HepG2 (cell line): ENCODE data around the gene SNAP29. TPM values are rescaled to one million over a fixed set of nuclear protein-coding genes. Genes with fewer than 3 reads are reported as not detected.

Source experiments
- GPN1 ChIP-seq: sonication (generic); formaldehyde crosslinking; IDR thresholded peaks from 2 replicates; pipeline ENCODE4 v1.5.1; 2020; ENCODE audit warnings: missing genetic modification reagents, borderline replicate concordance
- HOXD1 ChIP-seq: sonication (generic); formaldehyde crosslinking; IDR thresholded peaks from 2 replicates; pipeline ENCODE4 v1.5.0; 2020; ENCODE audit warnings: missing genetic modification reagents
- IKZF4 ChIP-seq: sonication (generic); formaldehyde crosslinking; IDR thresholded peaks from 2 replicates; pipeline ENCODE4 v1.5.1; 2020; ENCODE audit warnings: borderline replicate concordance, mild to moderate bottlenecking, low read depth, missing genetic modification reagents; ENCODE audit errors: not compliant biosample characterization
- ISL2 ChIP-seq: sonication (generic); formaldehyde crosslinking; IDR thresholded peaks from 2 replicates; pipeline ENCODE4 v1.5.0; 2020; ENCODE audit warnings: missing genetic modification reagents
- MXD4 ChIP-seq: IDR thresholded peaks from 2 replicates; pipeline ENCODE4 v1.6.1; 2016; ENCODE audit warnings: mild to moderate bottlenecking, missing biosample characterization, missing genetic modification reagents
- NR2F1 ChIP-seq, 2 experiments: fragments of 450-650 bp in 1 of 2; formaldehyde crosslinking in 1 of 2; IDR thresholded peaks; 2 replicates each; pipeline versions ENCODE4 v1.5.0 to v1.6.1; 2016 to 2020; ENCODE audit warnings: mild to moderate bottlenecking in 1 of 2, missing compliant biosample characterization in 1 of 2, missing genetic modification reagents in 1 of 2, moderate library complexity in 1 of 2
- PAWR ChIP-seq: sonication (generic); formaldehyde crosslinking; IDR thresholded peaks from 2 replicates; pipeline ENCODE4 v1.4.0; 2020; ENCODE audit warnings: missing genetic modification reagents, mild to moderate bottlenecking, borderline replicate concordance
- TBL1XR1 ChIP-seq: fragments of 150-350 bp; IDR thresholded peaks from 2 replicates; pipeline ENCODE4 v1.6.1; 2014; ENCODE audit warnings: borderline replicate concordance, low read length; ENCODE audit not compliant: partially characterized antibody
- ZNF143 ChIP-seq: sonication (generic); formaldehyde crosslinking; IDR thresholded peaks from 2 replicates; pipeline ENCODE4 v1.4.0; 2020; ENCODE audit warnings: missing genetic modification reagents
- ZNF326 ChIP-seq: sonication (generic); formaldehyde crosslinking; IDR thresholded peaks from 2 replicates; pipeline ENCODE4 v1.4.0; 2020; ENCODE audit warnings: missing genetic modification reagents, borderline replicate concordance
- ZNF496 ChIP-seq: sonication (generic); formaldehyde crosslinking; IDR thresholded peaks from 2 replicates; pipeline ENCODE4 v1.8.1; 2023; ENCODE audit warnings: mild to moderate bottlenecking, moderate library complexity, missing genetic modification reagents; ENCODE audit not compliant: insufficient replicate concordance
- ZNF563 ChIP-seq: sonication (generic); formaldehyde crosslinking; IDR thresholded peaks from 2 replicates; pipeline ENCODE4 v1.8.0; 2022; ENCODE audit warnings: mild to moderate bottlenecking, moderate library complexity, missing genetic modification reagents
- ZSCAN29 ChIP-seq: sonication (generic); formaldehyde crosslinking; conservative IDR thresholded peaks from 2 replicates; pipeline ENCODE4 v1.4.0; 2020; ENCODE audit warnings: mild to moderate bottlenecking, missing genetic modification reagents
- polyA plus RNA-seq, 8 experiments: library from polyadenylated mRNA; depleted of rRNA in 3 of 8; stranded (reverse) in 7 of 8; unstranded in 1 of 8; fragments of >200 nt; fragmentation: Illumina TruSeq in 4 of 8; extraction: Trizol in 4 of 8; gene quantifications; 2 replicates each; pipeline versions ENCODE4 v1.2.1 to v1.2.3, GENCODE V29; 2011 to 2016; ENCODE audit warnings: low read depth in 4 of 8, missing spikeins in 1 of 8, mixed read lengths in 1 of 8; ENCODE audit not compliant: insufficient read depth in 1 of 8
- total RNA-seq, 5 experiments: library from RNA; depleted of rRNA; stranded (reverse); fragments of >200 nt; fragmentation: Illumina TruSeq; extraction: Trizol; gene quantifications; 2 replicates each; pipeline ENCODE4 v1.2.3, GENCODE V29; 2016; ENCODE audit warnings: low read depth in 1 of 5
- TF ChIP-seq, protein P1 (sequence below): sonication (generic); formaldehyde crosslinking; IDR thresholded peaks from 2 replicates; pipeline ENCODE4 v1.5.1; 2020; ENCODE audit warnings: mild to moderate bottlenecking, missing genetic modification reagents
- TF ChIP-seq, protein P2 (sequence below): sonication (generic); formaldehyde crosslinking; IDR thresholded peaks from 2 replicates; pipeline ENCODE4 v1.4.0; 2020; ENCODE audit warnings: missing genetic modification reagents
- TF ChIP-seq, protein P3 (sequence below): sonication (generic); formaldehyde crosslinking; IDR thresholded peaks from 2 replicates; pipeline ENCODE4 v1.5.1; 2020; ENCODE audit warnings: missing genetic modification reagents, mild to moderate bottlenecking, borderline replicate concordance

The SNAP29 gene
- total and polyA plus RNA-seq, 2 of the 13 experiments (the other 11 are each of a cell fraction or from before 2014, with no cell fraction given) = 12.3 to 30.7 TPM

DNA sequence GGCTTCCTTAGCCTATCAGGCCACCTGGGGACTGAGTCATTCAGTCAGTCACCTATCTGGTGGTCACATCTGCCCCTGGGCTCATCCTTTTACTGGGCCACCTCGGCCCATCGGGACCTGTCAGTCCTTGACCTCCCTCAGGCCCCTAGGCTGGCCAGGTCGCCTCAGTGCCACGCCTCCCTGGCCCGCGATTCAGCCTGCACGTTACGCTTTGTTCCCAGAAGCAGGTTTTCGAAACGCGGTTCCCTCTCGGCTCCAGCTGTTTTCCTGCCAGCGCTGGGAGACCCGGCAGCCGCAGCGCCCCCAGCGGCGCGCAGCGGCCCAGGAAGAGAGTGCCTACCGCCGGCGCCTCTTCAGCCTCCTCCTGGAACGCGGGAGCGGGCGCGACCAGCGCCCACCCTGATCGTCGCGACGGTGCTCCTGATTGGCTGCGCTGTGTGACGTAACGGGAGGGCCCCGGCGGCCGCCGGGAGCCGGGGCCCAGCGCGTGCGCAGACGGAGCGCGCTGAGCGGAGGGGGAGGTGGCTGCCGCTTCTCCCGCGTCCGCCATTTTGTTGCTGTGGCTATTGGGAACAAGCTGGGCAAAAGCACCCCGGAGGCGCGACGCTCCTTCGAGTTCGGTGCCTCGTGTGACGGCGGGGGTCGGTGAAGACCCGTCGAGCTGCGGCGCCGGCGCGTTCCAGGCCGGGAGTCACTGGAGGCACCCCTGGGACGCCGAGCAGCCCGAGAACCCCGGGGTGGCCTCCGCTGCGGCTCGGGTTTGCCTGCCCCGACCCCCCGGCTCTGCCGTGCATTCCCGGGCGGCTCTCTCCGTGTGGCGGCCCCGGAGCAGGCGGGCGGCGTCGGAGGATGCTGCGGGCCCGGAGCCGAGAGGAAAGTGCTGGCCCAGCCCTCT is 58.4 kb downstream of the SNAP29 start, which contains the start of gene CRKL (continued):
- peak; percentile 76; the same call in 1 of the 2 replicates for TF ChIP-seq HOXD1 (CRISPR knock-in tag)
- TF ChIP-seq MXD4 (CRISPR knock-in tag) = peak; percentile 91
- peak; percentile 66; the same call in 1 of the 2 replicates for TF ChIP-seq ISL2 (CRISPR knock-in tag)
- TF ChIP-seq, protein P1, sequence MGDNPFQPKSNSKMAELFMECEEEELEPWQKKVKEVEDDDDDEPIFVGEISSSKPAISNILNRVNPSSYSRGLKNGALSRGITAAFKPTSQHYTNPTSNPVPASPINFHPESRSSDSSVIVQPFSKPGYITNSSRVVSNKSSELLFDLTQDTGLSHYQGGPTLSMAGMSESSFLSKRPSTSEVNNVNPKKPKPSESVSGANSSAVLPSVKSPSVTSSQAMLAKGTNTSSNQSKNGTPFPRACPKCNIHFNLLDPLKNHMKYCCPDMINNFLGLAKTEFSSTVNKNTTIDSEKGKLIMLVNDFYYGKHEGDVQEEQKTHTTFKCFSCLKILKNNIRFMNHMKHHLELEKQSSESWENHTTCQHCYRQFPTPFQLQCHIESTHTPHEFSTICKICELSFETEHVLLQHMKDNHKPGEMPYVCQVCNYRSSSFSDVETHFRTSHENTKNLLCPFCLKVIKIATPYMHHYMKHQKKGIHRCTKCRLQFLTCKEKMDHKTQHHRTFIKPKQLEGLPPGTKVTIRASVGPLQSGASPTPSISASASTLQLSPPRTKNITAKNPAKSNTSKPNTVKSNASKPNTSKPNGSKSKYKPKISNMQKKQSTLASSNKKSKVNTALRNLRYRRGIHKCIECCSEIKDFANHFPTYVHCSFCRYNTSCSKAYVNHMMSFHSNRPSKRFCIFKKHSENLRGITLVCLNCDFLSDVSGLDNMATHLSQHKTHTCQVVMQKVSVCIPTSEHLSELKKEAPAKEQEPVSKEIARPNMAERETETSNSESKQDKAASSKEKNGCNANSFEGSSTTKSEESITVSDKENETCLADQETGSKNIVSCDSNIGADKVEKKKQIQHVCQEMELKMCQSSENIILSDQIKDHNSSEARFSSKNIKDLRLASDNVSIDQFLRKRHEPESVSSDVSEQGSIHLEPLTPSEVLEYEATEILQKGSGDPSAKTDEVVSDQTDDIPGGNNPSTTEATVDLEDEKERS (CRISPR knock-in tag) = peak; percentile 56; the same call in 1 of the 2 replicates
- TF ChIP-seq ZSCAN29 (CRISPR knock-in tag) = peak; percentile 76
- no peak for TF ChIP-seq GPN1 (CRISPR knock-in tag)
- TF ChIP-seq, protein P2, sequence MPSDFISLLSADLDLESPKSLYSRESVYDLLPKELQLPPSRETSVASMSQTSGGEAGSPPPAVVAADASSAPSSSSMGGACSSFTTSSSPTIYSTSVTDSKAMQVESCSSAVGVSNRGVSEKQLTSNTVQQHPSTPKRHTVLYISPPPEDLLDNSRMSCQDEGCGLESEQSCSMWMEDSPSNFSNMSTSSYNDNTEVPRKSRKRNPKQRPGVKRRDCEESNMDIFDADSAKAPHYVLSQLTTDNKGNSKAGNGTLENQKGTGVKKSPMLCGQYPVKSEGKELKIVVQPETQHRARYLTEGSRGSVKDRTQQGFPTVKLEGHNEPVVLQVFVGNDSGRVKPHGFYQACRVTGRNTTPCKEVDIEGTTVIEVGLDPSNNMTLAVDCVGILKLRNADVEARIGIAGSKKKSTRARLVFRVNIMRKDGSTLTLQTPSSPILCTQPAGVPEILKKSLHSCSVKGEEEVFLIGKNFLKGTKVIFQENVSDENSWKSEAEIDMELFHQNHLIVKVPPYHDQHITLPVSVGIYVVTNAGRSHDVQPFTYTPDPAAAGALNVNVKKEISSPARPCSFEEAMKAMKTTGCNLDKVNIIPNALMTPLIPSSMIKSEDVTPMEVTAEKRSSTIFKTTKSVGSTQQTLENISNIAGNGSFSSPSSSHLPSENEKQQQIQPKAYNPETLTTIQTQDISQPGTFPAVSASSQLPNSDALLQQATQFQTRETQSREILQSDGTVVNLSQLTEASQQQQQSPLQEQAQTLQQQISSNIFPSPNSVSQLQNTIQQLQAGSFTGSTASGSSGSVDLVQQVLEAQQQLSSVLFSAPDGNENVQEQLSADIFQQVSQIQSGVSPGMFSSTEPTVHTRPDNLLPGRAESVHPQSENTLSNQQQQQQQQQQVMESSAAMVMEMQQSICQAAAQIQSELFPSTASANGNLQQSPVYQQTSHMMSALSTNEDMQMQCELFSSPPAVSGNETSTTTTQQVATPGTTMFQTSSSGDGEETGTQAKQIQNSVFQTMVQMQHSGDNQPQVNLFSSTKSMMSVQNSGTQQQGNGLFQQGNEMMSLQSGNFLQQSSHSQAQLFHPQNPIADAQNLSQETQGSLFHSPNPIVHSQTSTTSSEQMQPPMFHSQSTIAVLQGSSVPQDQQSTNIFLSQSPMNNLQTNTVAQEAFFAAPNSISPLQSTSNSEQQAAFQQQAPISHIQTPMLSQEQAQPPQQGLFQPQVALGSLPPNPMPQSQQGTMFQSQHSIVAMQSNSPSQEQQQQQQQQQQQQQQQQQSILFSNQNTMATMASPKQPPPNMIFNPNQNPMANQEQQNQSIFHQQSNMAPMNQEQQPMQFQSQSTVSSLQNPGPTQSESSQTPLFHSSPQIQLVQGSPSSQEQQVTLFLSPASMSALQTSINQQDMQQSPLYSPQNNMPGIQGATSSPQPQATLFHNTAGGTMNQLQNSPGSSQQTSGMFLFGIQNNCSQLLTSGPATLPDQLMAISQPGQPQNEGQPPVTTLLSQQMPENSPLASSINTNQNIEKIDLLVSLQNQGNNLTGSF = no peak
- peak; percentile 80 to 81 for TF ChIP-seq NR2F1 (CRISPR knock-in tag; IDR thresholded peaks at IDR 0.05)
- no peak for TF ChIP-seq PAWR
- no peak for TF ChIP-seq ZNF326 (CRISPR knock-in tag)
- TF ChIP-seq, protein P3, sequence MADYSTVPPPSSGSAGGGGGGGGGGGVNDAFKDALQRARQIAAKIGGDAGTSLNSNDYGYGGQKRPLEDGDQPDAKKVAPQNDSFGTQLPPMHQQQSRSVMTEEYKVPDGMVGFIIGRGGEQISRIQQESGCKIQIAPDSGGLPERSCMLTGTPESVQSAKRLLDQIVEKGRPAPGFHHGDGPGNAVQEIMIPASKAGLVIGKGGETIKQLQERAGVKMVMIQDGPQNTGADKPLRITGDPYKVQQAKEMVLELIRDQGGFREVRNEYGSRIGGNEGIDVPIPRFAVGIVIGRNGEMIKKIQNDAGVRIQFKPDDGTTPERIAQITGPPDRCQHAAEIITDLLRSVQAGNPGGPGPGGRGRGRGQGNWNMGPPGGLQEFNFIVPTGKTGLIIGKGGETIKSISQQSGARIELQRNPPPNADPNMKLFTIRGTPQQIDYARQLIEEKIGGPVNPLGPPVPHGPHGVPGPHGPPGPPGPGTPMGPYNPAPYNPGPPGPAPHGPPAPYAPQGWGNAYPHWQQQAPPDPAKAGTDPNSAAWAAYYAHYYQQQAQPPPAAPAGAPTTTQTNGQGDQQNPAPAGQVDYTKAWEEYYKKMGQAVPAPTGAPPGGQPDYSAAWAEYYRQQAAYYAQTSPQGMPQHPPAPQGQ (CRISPR knock-in tag) = no peak
- TF ChIP-seq TBL1XR1 = peak; percentile 28
- TF ChIP-seq ZNF563 = peak; percentile 58
- TF ChIP-seq ZNF143 (CRISPR knock-in tag) = peak; percentile 81
- TF ChIP-seq IKZF4 (CRISPR knock-in tag) = no peak
- TF ChIP-seq ZNF496 = no peak
